ENCODE measurements around the gene SLC6A3. TPM values are rescaled to one million over a fixed set of nuclear protein-coding genes. Genes with fewer than 3 reads are reported as not detected.

Gene SLC6A3
- total RNA-seq, 2 experiments from 2014 or later = not detected

DNA sequence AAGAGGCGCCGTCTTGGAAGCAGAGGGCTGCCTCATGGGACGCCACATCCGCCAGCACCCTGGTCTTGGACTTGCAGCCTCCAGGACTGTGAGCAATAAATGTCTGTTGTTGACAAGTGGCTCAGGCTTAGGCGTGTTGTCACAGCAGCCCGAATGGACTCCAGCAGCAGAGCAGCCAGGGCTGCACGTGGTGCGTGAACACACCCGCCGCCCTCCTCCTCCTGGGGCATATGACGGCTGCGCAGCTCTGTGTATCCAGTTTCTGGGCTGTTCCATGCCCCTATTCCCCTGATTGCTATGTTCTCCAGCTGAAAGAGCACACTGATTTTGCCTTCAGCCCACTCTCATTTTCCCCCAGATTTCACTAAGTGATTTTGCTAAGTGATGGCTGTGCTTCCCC, 64.3 kb downstream of the SLC6A3 start:
- Mint-ChIP-seq H3K27me3 (peaks cover 1% of the 10 kb centered on the region), H3K27ac (no peak overlapping the region), H3K4me3 (no peak overlapping the region), H3K9me3 (no peaks in the 10 kb centered on the region), H3K36me3 (ENCODE audit: low read depth) (no peaks in the 10 kb centered on the region), H3K4me1 (ENCODE audit: low read depth) (peaks cover 12% of the 10 kb centered on the region)
- CTCF ChIA-PET = interaction anchor here (0.7 to 2.3 kb wide), 13 partner anchors 10 to 264 kb away, joined by 3 to 13 read pairs (median 4); no protein-coding TSS in a partner anchor
- POLR2A ChIA-PET = no interaction called here
- no peak for ATAC-seq
- TF ChIP-seq, protein P1, sequence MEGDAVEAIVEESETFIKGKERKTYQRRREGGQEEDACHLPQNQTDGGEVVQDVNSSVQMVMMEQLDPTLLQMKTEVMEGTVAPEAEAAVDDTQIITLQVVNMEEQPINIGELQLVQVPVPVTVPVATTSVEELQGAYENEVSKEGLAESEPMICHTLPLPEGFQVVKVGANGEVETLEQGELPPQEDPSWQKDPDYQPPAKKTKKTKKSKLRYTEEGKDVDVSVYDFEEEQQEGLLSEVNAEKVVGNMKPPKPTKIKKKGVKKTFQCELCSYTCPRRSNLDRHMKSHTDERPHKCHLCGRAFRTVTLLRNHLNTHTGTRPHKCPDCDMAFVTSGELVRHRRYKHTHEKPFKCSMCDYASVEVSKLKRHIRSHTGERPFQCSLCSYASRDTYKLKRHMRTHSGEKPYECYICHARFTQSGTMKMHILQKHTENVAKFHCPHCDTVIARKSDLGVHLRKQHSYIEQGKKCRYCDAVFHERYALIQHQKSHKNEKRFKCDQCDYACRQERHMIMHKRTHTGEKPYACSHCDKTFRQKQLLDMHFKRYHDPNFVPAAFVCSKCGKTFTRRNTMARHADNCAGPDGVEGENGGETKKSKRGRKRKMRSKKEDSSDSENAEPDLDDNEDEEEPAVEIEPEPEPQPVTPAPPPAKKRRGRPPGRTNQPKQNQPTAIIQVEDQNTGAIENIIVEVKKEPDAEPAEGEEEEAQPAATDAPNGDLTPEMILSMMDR (IDR thresholded peaks at IDR 0.05) = no peak
- intact Hi-C loops (cut with micrococcal nuclease) = loop anchor here (10.0 kb wide), 1 partner anchor 264 kb away; no protein-coding TSS in a partner anchor
- DNase-seq = no peak

GRCh38 chr5:1380011-1380817, 65.0 kb downstream of the SLC6A3 start:
- peaks cover 1% of the 10 kb centered on the region for H3K27me3 Mint-ChIP-seq
- peak overlapping the region; percentile 55 for H3K4me3 Mint-ChIP-seq
- peaks cover 7% of the 10 kb centered on the region for H3K4me1 Mint-ChIP-seq (ENCODE audit: low read depth)
- peak; percentile 90 for ATAC-seq
- peak overlapping the region; percentile 59 for H3K27ac Mint-ChIP-seq
- ChIA-PET CTCF (interaction anchor here (0.7 to 2.3 kb wide), 20 partner anchors 9 to 265 kb away, joined by 3 to 13 read pairs (median 4); no protein-coding TSS in a partner anchor), POLR2A (no interaction called here)
- TF ChIP-seq, protein P1 (IDR thresholded peaks at IDR 0.05) = peak; percentile 87
- H3K36me3 Mint-ChIP-seq (ENCODE audit: low read depth) = no peaks in the 10 kb centered on the region
- DNase-seq = peak; percentile 62
- no peaks in the 10 kb centered on the region for H3K9me3 Mint-ChIP-seq
- intact Hi-C loops (cut with micrococcal nuclease) = loop anchor here (10.0 kb wide), 1 partner anchor 265 kb away; no protein-coding TSS in a partner anchor

DNA sequence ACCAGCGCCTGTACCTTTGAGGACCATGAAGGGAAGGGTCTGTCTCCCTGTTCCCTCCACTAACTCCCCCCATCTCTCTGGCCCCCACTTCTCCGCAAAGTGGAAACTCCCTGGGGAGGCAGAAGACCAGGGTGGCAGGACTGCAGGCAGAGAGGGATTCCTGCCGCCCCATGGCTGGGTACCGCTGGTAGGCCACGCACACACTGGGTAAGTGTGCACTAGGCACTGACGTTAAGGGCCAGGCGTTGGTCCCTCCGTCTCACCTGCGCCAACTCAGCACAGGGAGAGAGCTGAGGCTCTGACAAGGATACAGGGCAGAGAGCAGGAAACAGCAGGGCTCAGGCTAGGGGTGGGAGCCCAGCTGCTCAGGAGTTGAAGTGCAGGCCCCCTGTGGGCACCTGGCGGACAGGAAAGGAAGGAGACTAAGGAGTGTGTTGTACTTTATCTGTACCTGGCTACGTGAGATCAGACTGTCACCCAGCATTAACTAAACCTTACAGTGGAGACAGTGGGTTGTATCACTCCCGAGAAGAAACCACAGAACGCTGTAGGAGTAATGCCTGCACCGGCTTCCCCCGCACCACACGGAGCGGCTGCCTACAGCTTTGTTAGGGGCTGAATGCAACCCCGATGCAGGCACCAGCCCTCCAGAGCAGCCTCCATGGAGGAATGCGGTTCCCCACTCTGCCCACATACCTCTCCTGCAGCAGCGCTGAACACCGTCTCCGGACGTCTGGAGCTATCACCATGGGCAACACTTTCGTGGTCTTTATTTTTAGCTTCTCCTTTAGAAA, 66.2 kb downstream of the SLC6A3 start:
- Mint-ChIP-seq H3K27ac (no peak overlapping the region), H3K4me3 (no peak overlapping the region), H3K36me3 (ENCODE audit: low read depth) (no peaks in the 10 kb centered on the region), H3K9me3 (no peaks in the 10 kb centered on the region), H3K4me1 (ENCODE audit: low read depth) (peaks cover 6% of the 10 kb centered on the region), H3K27me3 (peaks cover 1% of the 10 kb centered on the region)
- intact Hi-C loops (cut with micrococcal nuclease) = no loop called here
- ChIA-PET CTCF (interaction anchor here (0.9 to 2.3 kb wide), 9 partner anchors 8 to 266 kb away, joined by 3 to 13 read pairs (median 5); no protein-coding TSS in a partner anchor), POLR2A (interaction anchor here (0.6 kb wide), 1 partner anchor 867 kb away, joined by 3 read pairs; no protein-coding TSS in a partner anchor)
- DNase-seq (no peak), ATAC-seq (no peak)
- TF ChIP-seq, protein P1 (IDR thresholded peaks at IDR 0.05) = no peak

GRCh38 chr5:1378096-1378495, 67.1 kb downstream of the SLC6A3 start:
- no peaks in the 10 kb centered on the region for H3K36me3 Mint-ChIP-seq (ENCODE audit: low read depth)
- no peak overlapping the region for H3K4me3 Mint-ChIP-seq
- peaks cover 1% of the 10 kb centered on the region for H3K27me3 Mint-ChIP-seq
- no peak overlapping the region for H3K27ac Mint-ChIP-seq
- CTCF ChIA-PET = interaction anchor here (1.0 kb wide), 1 partner anchor 265 kb away, joined by 3 read pairs; no protein-coding TSS in a partner anchor
- ATAC-seq = no peak
- no peaks in the 10 kb centered on the region for H3K9me3 Mint-ChIP-seq
- intact Hi-C loops (cut with micrococcal nuclease) = no loop called here
- TF ChIP-seq, protein P1 (IDR thresholded peaks at IDR 0.05) = no peak
- H3K4me1 Mint-ChIP-seq (ENCODE audit: low read depth) = peaks cover 6% of the 10 kb centered on the region
- DNase-seq = no peak
- POLR2A ChIA-PET = no interaction called here
